H1 (cell line): ENCODE data around the gene CLN6. TPM values are rescaled to one million over a fixed set of nuclear protein-coding genes. Genes with fewer than 3 reads are reported as not detected.

Source experiments
- CTCF ChIA-PET: fragments of 300-600 bp; sonication (Branson Sonifier 250); formaldehyde crosslinking; loops from one replicate; lab custom pipeline; 2021; ENCODE audit not compliant: partially characterized antibody; lab: Charles Lee
- POLR2A ChIA-PET: fragments of 300-600 bp; sonication (Branson Sonifier 250); formaldehyde crosslinking; loops from one replicate; lab custom pipeline; 2021; ENCODE audit warnings: inconsistent platforms; ENCODE audit not compliant: partially characterized antibody; lab: Charles Lee
- DNase-seq, 2 experiments: peaks; one replicate each; pipeline versions ENCODE4 v3.0.0 to v3.0.0-alpha.2; 2010 to 2022; ENCODE audit warnings: low spot score in 2 of 2, low read depth in 1 of 2, mixed read lengths in 1 of 2
- FAIRE-seq: peaks from 2 replicates; lab custom pipeline; 2011; peaks lifted over from hg19 to GRCh38; lab: Jason Lieb, UNC
- H2AFZ ChIP-seq: 2 replicates; pipeline ENCODE4 v1.8.1; 2012; ENCODE audit warnings: low read length, inconsistent platforms
- H2AK5ac ChIP-seq: 2 replicates; pipeline ENCODE4 v1.6.1; 2013; ENCODE audit warnings: low read depth, low read length
- H2BK120ac ChIP-seq: replicated peaks from 2 replicates; pipeline ENCODE3; 2013; ENCODE audit warnings: low read depth, low read length, inconsistent platforms
- H2BK12ac ChIP-seq: 2 replicates; pipeline ENCODE4 v1.6.1; 2013; ENCODE audit warnings: low read depth, low read length
- H2BK15ac ChIP-seq: 2 replicates; pipeline ENCODE4 v1.6.1; 2013; ENCODE audit warnings: low read length
- H2BK20ac ChIP-seq: 2 replicates; pipeline ENCODE4 v1.6.1; 2013; ENCODE audit warnings: low read length
- H2BK5ac ChIP-seq: 2 replicates; pipeline ENCODE4 v1.6.1; 2013; ENCODE audit warnings: low read depth, low read length
- H3K14ac ChIP-seq: 2 replicates; pipeline ENCODE4 v1.6.1; 2013; ENCODE audit warnings: inconsistent platforms; ENCODE audit not compliant: insufficient read length
- H3K18ac ChIP-seq: 2 replicates; pipeline ENCODE4 v1.6.1; 2013; ENCODE audit warnings: low read length; ENCODE audit errors: extremely low read depth
- H3K23ac ChIP-seq: 2 replicates; pipeline ENCODE4 v1.6.1; 2013; ENCODE audit warnings: inconsistent platforms; ENCODE audit not compliant: insufficient read length
- H3K23me2 ChIP-seq: 2 replicates; pipeline ENCODE4 v1.6.1; 2013; ENCODE audit warnings: low read depth, low read length
- H3K27ac ChIP-seq: 2 replicates; pipeline ENCODE4 v1.6.1; 2011; ENCODE audit warnings: low read depth, low read length, inconsistent platforms
- H3K27me3 ChIP-seq, 4 experiments: replicated peaks in 1 of 4; 1 replicate in 1 of 4; 2 replicates in 3 of 4; pipeline versions ENCODE4 v1.6.1 to v1.8.1; 2011 to 2013; ENCODE audit warnings: low read length in 3 of 4, mild to moderate bottlenecking in 3 of 4, inconsistent platforms in 2 of 4, mixed read lengths in 2 of 4, moderate library complexity in 1 of 4; ENCODE audit not compliant: control insufficient read depth in 3 of 4, insufficient read depth in 3 of 4; ENCODE audit errors: extremely low read depth in 1 of 4
- H3K36me3 ChIP-seq, 4 experiments: 2 replicates each; pipeline versions ENCODE4 v1.6.1 to v1.8.1; 2011 to 2013; ENCODE audit warnings: mild to moderate bottlenecking in 4 of 4, low read length in 3 of 4, moderate library complexity in 2 of 4, control low read depth in 1 of 4, inconsistent platforms in 1 of 4; ENCODE audit not compliant: insufficient read depth in 4 of 4, control insufficient read depth in 2 of 4
- H3K4ac ChIP-seq: replicated peaks from 2 replicates; pipeline ENCODE3; 2013; ENCODE audit warnings: low read length, low read depth, mixed read lengths, inconsistent platforms; ENCODE audit not compliant: insufficient read length
- H3K4me1 ChIP-seq, 4 experiments: replicated peaks in 1 of 4; 1 replicate in 1 of 4; 2 replicates in 3 of 4; pipeline versions ENCODE4 v1.6.1 to v1.8.1; 2011 to 2013; ENCODE audit warnings: low read length in 3 of 4, inconsistent platforms in 2 of 4, mixed read lengths in 1 of 4; ENCODE audit not compliant: insufficient read depth in 4 of 4, control insufficient read depth in 3 of 4
- H3K4me2 ChIP-seq, 2 experiments: 2 replicates each; pipeline versions ENCODE4 v1.6.1 to v1.8.1; 2011 to 2013; ENCODE audit warnings: low read depth in 2 of 2, low read length in 2 of 2, control low read depth in 1 of 2, inconsistent platforms in 1 of 2, mild to moderate bottlenecking in 1 of 2; ENCODE audit not compliant: insufficient read depth in 1 of 2
- H3K4me3 ChIP-seq, 4 experiments: fragments of 200-600, 300-600 bp in 1 of 4; sonication (generic), shearing (Covaris generic), sonication (Bioruptor Twin) in 1 of 4; 2 replicates each; pipeline versions ENCODE4 v1.5.1 to v1.8.1; 2011 to 2016; ENCODE audit warnings: low read length in 4 of 4, low read depth in 3 of 4, control low read depth in 2 of 4, inconsistent platforms in 2 of 4, mild to moderate bottlenecking in 2 of 4, mixed read lengths in 1 of 4, moderate library complexity in 1 of 4; ENCODE audit not compliant: insufficient read depth in 2 of 4; ENCODE audit errors: extremely low read depth in 1 of 4
- H3K56ac ChIP-seq: replicated peaks from 2 replicates; pipeline ENCODE3; 2013; ENCODE audit warnings: low read depth, mild to moderate bottlenecking, mixed read lengths, low read length, inconsistent platforms; ENCODE audit not compliant: insufficient read length
- H3K79me1 ChIP-seq: 2 replicates; pipeline ENCODE4 v1.6.1; 2013; ENCODE audit warnings: low read depth, low read length, control low read depth
- H3K79me2 ChIP-seq, 2 experiments: 2 replicates each; pipeline versions ENCODE4 v1.6.1 to v1.8.1; 2012 to 2013; ENCODE audit warnings: low read length in 2 of 2, mild to moderate bottlenecking in 2 of 2, inconsistent platforms in 1 of 2; ENCODE audit not compliant: insufficient read depth in 2 of 2, control insufficient read depth in 1 of 2
- H3K9ac ChIP-seq, 4 experiments: replicated peaks in 1 of 4; 1 replicate in 1 of 4; 2 replicates in 3 of 4; pipeline versions ENCODE4 v1.6.1 to v1.8.1; 2011 to 2013; ENCODE audit warnings: low read depth in 3 of 4, low read length in 3 of 4, control low read depth in 2 of 4, mild to moderate bottlenecking in 2 of 4, moderate library complexity in 2 of 4, inconsistent platforms in 1 of 4; ENCODE audit errors: extremely low read depth in 1 of 4
- H3K9me3 ChIP-seq, 2 experiments: 2 replicates each; pipeline versions ENCODE4 v1.6.1 to v1.8.1; 2012 to 2013; ENCODE audit warnings: mild to moderate bottlenecking in 2 of 2, moderate library complexity in 2 of 2, control low read depth in 1 of 2, inconsistent platforms in 1 of 2, low read depth in 1 of 2, low read length in 1 of 2, mixed read lengths in 1 of 2; ENCODE audit not compliant: insufficient read depth in 2 of 2
- H4K20me1 ChIP-seq, 2 experiments: replicated peaks in 1 of 2; 2 replicates each; pipeline versions ENCODE3 to v1.8.1; 2011 to 2013; ENCODE audit warnings: inconsistent platforms in 2 of 2, low read length in 2 of 2, mild to moderate bottlenecking in 1 of 2; ENCODE audit not compliant: insufficient read depth in 2 of 2, control insufficient read depth in 1 of 2
- H4K5ac ChIP-seq: 2 replicates; pipeline ENCODE4 v1.6.1; 2013; ENCODE audit warnings: low read length, low read depth, mixed read lengths, inconsistent platforms; ENCODE audit not compliant: insufficient read length
- H4K8ac ChIP-seq: 2 replicates; pipeline ENCODE4 v1.8.0; 2013; ENCODE audit warnings: mild to moderate bottlenecking, moderate library complexity, low read length, inconsistent platforms; ENCODE audit not compliant: insufficient read depth; ENCODE audit errors: extremely low read depth
- H4K91ac ChIP-seq: replicated peaks from 2 replicates; pipeline ENCODE3; 2013; ENCODE audit warnings: low read length, mixed read lengths, inconsistent platforms; ENCODE audit not compliant: insufficient read length
- BCL11A ChIP-seq, 2 experiments: IDR thresholded peaks; one replicate each; pipeline ENCODE4 v1.6.1; 2011; ENCODE audit warnings: low read depth in 2 of 2, low read length in 2 of 2, mild to moderate bottlenecking in 2 of 2
- CBX8 ChIP-seq: fragments of 300-800, 300-1000 bp; sonication (generic); IDR thresholded peaks from 2 replicates; pipeline ENCODE4 v1.7.1; 2016; ENCODE audit warnings: low read depth, low read length, borderline replicate concordance
- KDM5A ChIP-seq: fragments of 200-600 bp; IDR thresholded peaks from 2 replicates; pipeline ENCODE4 v1.7.1; 2012; ENCODE audit warnings: mild to moderate bottlenecking, low read length, inconsistent platforms, mixed read lengths
- NRF1 ChIP-seq: IDR thresholded peaks from 2 replicates; pipeline ENCODE4 v1.6.1; 2011; ENCODE audit warnings: mild to moderate bottlenecking, low read depth, low read length, improper control_type of control experiment
- POLR2A ChIP-seq, 2 experiments: IDR thresholded peaks; 1 replicate in 1 of 2; 2 replicates in 1 of 2; pipeline ENCODE4 v1.6.1; 2011; ENCODE audit warnings: low read depth in 2 of 2, low read length in 2 of 2, mild to moderate bottlenecking in 2 of 2; ENCODE audit errors: control extremely low read depth in 1 of 2
- SIRT6 ChIP-seq: IDR thresholded peaks from one replicate; pipeline ENCODE4 v1.7.1; 2012; ENCODE audit warnings: low read length, inconsistent platforms
- SP2 ChIP-seq: IDR thresholded peaks from 2 replicates; pipeline ENCODE4 v1.6.1; 2012; ENCODE audit warnings: mild to moderate bottlenecking, low read length, inconsistent platforms
- WGBS, 2 experiments: shearing (Covaris generic) in 1 of 2; methylation state at CpG; one replicate each; pipeline versions ENCODE4 v1.1.6 to v1.1.7; 2013 to 2015; ENCODE audit warnings: low lambda C conversion rate in 2 of 2, mixed read lengths in 2 of 2, inconsistent platforms in 1 of 2, low coverage in 1 of 2, missing lambda C conversion rate in 1 of 2; ENCODE audit not compliant: insufficient replicate concordance in 2 of 2, insufficient coverage in 1 of 2, insufficient read length in 1 of 2; ENCODE audit errors: extremely low coverage in 1 of 2, missing lambda C conversion rate in 1 of 2; 5-methylcytosine and 5-hydroxymethylcytosine counted together
- polyA plus RNA-seq, 7 experiments: library from polyadenylated mRNA; depleted of rRNA in 3 of 7; stranded (reverse) in 5 of 7; unstranded in 2 of 7; fragments of >200 nt in 5 of 7; fragments of 200-250 nt in 2 of 7; gene quantifications; 1 replicate in 5 of 7; 2 replicates in 1 of 7; 4 replicates in 1 of 7; pipeline versions ENCODE4 v1.2.1 to v1.2.3, GENCODE V29; 2011 to 2013; ENCODE audit warnings: missing spikeins in 2 of 7, mixed read lengths in 2 of 7
- total RNA-seq: library from RNA; stranded (reverse); fragmentation: NEBNext Ultra II Directional; extraction: Animal tissue kit (Norgen Biotek cat#: 25700); gene quantifications from 2 replicates; pipeline ENCODE4 v1.2.1, GENCODE V29; 2021

CLN6 gene
- total and polyA plus RNA-seq, 2 of the 8 experiments (the other 6 are each of a cell fraction or from before 2014, with no cell fraction given): 60.0 to 137 TPM

DNA sequence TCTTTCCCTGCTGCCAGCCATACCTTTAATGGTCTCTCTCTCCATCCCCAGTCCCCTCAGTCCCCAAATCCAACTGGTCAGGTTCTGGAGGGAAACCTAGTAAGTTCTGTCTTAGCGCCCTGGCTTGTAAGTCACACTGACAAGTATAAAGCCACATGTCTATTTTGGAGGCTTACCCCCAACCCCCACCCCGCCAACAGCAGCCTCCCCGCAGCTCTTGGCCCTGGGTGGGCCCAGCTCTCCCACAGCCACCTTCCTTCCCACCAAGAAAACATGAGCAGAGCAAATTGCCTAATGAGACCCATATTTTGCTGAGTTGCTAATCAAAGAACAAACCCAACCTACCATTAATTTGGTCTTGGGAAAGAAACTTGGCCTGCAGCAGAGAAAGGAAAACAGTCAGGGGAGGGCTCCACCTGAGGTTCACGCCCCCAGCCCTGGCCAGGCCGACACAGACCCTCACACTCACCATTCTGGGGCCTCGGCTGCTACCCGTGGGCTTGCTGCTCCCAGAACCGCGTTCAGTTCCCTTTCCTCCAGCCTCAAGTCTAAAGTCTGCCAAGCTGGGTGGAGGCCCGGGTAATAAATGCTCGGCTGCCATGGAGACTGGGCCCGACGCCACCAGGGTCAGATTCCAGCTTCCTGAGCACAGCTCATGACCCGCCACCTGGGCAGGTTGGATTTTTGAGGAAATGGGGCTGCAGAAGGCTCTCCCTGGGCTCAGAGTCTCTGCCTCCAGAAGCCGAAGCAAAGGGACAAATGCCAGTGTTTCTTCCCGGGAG, 24.6 kb downstream of the CLN6 start, which contains the start of gene CALML4:
Gene CALML4, minus strand, starts transcription at position 557 of the 782 bp plus-strand sequence. Its CDS starts 85 bp downstream, at position 472.
- peaks cover 7 to 26% of the 10 kb centered on the region in 2 experiments for H4K20me1 ChIP-seq
- no peaks in the 10 kb centered on the region for H3K9me3 ChIP-seq
- DNase-seq (no peak), FAIRE-seq (no peak)
- H3K27ac ChIP-seq: peak within 1 kb of the TSS; percentile 55; the same call in 1 of the 2 replicates
- H4K91ac ChIP-seq: no peak within 1 kb of the TSS
- peaks cover 2% of the 10 kb centered on the region; the same call in 1 of the 2 replicates for H3K79me1 ChIP-seq
- H3K4ac ChIP-seq: no peak within 1 kb of the TSS
- no peaks in the 10 kb centered on the region; a peak in 1 of 8 replicates for H3K36me3 ChIP-seq
- peak within 1 kb of the TSS; percentile 46; the same call in 1 of the 2 replicates for H2BK15ac ChIP-seq
- H2BK12ac ChIP-seq: peak within 1 kb of the TSS; percentile 63; the same call in 1 of the 2 replicates
- TF ChIP-seq KDM5A: no peak
- no peak for TF ChIP-seq BCL11A (IDR thresholded peaks at IDR 0.05; ENCODE audit: low read depth in 2 of 2, low read length in 2 of 2)
- 0 out of 3 replicates have a peak, but pooled peaks of 1 of the 2 experiments have one; percentile 0 for TF ChIP-seq POLR2A (IDR thresholded peaks at IDR 0.05; ENCODE audit: control extremely low read depth in 1 of 2, low read depth in 2 of 2, low read length in 2 of 2)
- no peak for TF ChIP-seq SP2
- TF ChIP-seq SIRT6: no peak
- no peak for TF ChIP-seq NRF1
- TF ChIP-seq CBX8: no peak
- H3K79me2 ChIP-seq: peaks cover 0 to 12% of the 10 kb centered on the region in 2 experiments; a peak in 1 of 4 replicates
- no peak within 1 kb of the TSS for H4K5ac ChIP-seq
- H2BK120ac ChIP-seq: no peak within 1 kb of the TSS
- ChIA-PET POLR2A (interaction anchor here (0.5 to 3.1 kb wide), 3 partner anchors 9 to 1893 kb away, joined by 3 to 20 read pairs (median 3); partner anchors contain the start of genes CLN6 and TLE3), CTCF (interaction anchor here (1.4 to 4.3 kb wide), 2 partner anchors 9 to 102 kb away, joined by 4 to 36 read pairs; no protein-coding TSS in a partner anchor)
- no peak within 1 kb of the TSS for H2AFZ ChIP-seq
- H2AK5ac ChIP-seq: no peak within 1 kb of the TSS
- peak within 1 kb of the TSS in 1 of 4 experiments; percentile 14; a peak in 2 of 8 replicates for H3K4me3 ChIP-seq
- no peaks in the 10 kb centered on the region for H3K27me3 ChIP-seq
- no peak within 1 kb of the TSS; the same call in 1 of the 2 replicates for H2BK20ac ChIP-seq
- peak within 1 kb of the TSS; percentile 37; the same call in 1 of the 2 replicates for H4K8ac ChIP-seq
- H3K23ac ChIP-seq: no peak within 1 kb of the TSS
- peak within 1 kb of the TSS in 1 of 2 experiments; percentile 35; a peak in 1 of 4 replicates for H3K4me2 ChIP-seq
- H3K14ac ChIP-seq: no peak within 1 kb of the TSS
- H3K4me1 ChIP-seq: peaks cover 2 to 40% (median 25%) of the 10 kb centered on the region in 4 experiments
- no peaks in the 10 kb centered on the region for H3K23me2 ChIP-seq
- no peak within 1 kb of the TSS for H3K56ac ChIP-seq
- peak within 1 kb of the TSS; percentile 69 for H2BK5ac ChIP-seq
- peak within 1 kb of the TSS; percentile 60 for H3K18ac ChIP-seq
- 90% methylated on average over 16 of the region's 16 CpGs; no CpG with 5 or more reads in 1 of the 2 experiments for WGBS, 2 experiments
- H3K9ac ChIP-seq: no peak within 1 kb of the TSS
